Lung microvascular endothelial cell (primary cell): ENCODE measurements around the gene SRPK1. TPM values are rescaled to one million over a fixed set of nuclear protein-coding genes. Genes with fewer than 3 reads are reported as not detected.
"Not testable (repeated sequence)": the region's sequence is repeated elsewhere in the genome, so short reads cannot be mapped to it uniquely, and the experiment has no call there.

Source experiments
- DNase-seq, 2 donors: peaks; one replicate each; pipeline versions ENCODE4 v3.0.0 to v3.0.0-alpha.2; 2010; ENCODE audit warnings: low read depth in 2 of 2
- total RNA-seq: library from RNA; depleted of rRNA; stranded (reverse); fragments of >200 nt; gene quantifications from 2 replicates; pipeline ENCODE4 v1.2.1, GENCODE V29; 2014

The SRPK1 gene
- total RNA-seq, 1 donor from 2014 or later: 36.3 TPM

DNA sequence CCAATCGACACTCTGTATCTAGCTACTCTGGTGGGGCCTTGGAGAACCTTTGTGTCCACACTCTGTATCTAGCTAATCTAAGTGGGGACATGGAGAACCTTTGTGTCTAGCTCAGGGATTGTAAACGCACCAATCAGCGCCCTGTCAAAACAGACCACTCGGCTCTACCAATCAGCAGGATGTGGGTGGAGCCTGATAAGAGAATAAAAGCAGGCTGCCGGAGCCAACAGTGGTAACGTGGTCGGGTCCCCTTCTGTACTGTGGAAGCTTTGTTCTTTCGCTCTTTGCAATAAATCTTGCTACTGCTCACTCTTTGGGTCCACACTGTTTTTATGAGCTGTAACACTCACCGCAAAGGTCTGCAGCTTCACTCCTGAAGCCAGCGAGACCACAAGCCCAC, 11.0 kb upstream of the SRPK1 start:
- DNase-seq: not testable (repeated sequence)

DNA sequence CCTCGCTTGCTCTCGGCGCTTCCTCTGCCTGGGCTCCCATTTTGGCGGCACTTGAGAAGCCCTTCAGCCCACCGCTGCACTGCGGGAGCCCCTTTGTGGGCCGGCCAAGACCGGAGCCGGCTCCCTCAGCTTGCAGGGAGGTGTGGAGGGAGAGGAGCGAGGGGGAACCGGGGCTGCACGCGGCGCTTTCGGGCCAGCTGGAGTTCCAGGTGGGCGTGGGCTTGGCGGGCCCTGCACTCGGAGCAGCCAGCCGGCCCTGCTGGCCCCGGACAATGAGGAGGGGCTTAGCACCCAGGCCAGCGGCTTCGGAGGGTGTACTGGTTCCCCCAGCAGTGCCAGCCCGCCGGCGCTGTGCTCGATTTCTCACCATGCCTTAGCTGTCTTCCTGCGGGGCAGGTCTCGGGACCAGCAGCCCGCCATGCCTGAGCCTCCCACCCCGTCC, 10.2 kb upstream of the SRPK1 start:
- DNase-seq: no peak

DNA sequence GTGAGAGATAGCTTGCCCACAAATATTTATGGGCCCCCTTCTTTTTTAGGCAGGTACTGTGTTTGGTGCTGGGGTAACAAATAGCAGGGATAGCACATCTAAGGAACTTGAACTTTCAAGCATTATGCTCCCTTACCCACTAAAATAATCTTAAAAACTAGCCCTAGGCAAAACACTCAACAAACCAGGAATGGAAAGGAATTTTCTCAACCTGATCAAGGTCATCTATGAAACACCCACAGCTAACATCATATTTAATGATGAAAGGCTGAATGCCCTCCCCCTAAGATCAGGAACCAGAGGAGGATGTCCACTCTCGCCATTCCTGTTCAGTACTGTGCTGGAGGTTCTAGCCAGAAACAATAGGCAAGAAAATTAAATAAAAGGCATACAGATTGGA, 8.7 kb upstream of the SRPK1 start:
- no peak for DNase-seq

DNA sequence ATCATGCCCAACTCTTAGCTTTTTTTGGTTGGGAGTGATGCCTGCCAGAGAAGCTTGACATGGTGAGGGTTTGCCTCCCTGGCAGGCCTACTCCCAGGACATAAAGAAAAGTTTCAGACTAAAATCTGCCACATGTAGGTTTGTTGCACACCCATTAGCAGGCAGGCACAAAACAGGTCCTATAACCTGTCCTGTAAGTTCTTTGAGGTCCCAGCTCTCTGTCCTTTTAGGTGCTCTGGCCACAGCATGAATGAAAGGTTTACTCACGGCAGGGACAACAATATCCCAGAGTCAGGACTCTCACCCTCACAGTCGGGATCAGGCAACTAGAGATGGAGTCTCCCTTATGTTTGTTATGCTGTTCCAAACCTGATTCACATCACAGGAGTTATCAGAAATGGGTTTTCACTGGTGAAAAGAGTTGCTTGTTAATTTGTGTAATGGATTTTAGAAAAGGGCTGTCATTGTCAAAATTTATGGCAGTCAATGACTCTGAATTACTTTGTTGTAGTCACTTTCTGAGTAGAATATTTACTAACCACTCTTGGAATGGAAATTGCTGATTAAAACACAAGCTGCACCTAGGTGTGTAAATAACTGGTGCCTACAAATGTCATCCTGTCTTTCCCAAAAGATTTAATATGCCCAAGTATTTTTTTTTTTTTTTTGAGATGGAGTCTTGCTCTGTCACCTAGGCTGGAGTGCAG, 5.8 kb upstream of the SRPK1 start:
- DNase-seq: no peak

DNA sequence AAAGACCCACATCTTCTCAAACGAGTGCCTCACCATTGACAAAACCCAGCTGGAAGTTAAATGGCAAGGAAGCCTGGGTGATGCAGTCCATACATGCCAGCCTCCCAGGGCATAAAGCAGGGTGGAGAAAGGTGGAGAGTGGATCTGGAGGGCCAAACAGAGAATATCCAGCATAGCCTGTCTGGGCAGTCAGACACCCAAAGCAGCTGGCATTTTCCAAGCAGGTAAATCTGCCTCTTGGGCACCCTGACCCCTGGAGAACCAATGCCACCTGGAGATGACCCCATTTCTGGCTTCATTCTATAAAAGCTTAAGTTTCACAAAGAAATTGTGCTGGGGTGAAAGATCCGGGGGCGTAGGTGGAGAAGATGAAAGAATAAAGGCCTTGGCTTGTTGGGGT, 5.1 kb upstream of the SRPK1 start:
- DNase-seq: no peak

DNA sequence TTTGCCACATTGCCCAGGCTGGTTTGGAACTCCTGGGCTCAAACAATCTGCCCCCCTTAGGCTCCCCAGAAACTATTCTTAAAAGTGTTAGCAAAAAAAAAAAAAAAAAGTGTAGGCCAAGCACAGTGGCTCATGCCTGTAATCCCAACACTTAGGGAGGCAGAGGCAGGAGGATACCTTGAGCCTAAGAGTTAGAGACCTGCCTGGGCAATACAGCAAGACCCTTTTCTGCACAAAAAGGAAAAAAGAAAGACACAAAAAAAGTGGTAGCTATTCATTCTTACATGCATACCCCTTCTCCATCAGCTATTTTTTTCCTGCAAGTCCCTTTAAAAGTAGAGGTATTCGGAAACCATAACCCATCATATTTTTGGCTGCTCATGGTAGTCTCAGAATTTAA, 3.2 kb upstream of the SRPK1 start:
- no peak for DNase-seq

DNA sequence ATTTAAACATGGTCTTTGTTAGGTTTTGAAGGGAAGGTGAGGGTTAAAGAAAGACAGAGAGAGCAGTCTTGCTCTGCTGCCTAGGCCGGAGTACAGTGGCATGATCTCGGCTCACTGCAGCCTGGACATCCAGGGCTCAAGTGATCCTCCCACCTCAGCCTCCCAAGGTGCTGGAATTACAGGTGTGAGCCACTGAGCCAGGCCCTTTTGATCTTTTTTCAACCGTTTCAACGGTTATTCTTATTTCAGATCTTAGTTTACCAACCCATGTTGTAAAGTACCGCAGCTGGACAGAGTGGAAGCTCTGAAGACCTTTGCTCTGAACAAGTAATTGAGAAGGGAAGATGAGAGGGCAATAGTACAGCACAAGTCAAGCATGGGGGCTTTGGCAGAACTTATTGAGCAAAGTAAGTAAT, 1.2 kb upstream of the SRPK1 start:
- no peak for DNase-seq

DNA sequence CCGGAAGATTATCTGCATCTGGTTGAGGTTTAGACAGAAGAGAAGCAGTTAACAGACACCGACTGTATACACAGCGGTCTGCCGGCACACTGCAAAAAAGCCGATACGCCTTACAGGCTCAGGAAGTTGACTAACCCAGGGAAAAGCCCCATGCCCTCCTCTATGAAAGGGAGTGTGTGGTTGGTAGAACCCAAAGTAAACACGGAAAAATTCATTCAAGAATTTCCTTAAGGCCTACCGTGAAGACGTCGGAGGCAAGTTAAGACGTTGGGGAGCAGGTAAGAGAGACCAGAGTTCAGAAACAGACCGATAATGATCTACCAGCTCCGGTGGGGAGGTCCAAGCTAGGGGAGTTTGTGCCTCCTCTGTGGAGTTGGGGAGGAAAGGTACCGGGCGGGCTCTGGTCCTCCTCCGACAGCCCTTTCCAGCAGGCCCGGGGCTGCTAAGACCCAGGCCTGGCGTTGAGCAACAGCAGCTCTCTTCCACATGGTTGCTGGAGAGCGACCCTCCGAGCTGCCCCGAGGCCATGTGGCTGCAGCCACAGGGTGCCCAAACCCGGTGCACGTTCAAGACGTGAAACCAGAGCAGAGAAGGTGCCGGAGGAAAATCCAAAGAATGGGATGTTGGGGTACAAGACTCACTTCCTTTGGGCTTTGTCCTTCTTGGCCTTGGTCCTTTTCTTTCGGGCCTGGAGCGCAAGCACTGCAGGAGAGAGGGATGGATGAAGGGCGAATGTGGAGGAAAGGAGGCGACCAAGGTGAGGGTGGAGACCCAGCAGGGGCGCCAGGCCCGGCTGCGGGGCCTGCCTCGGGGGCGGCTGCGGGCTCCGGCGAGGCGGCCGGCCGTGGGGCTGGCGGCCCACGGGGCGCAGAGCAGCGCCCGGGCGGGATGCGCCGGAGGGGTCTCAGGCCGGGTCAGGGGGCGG, 809 bp downstream of the SRPK1 start:
- peak; percentile 61 to 88 for DNase-seq

DNA sequence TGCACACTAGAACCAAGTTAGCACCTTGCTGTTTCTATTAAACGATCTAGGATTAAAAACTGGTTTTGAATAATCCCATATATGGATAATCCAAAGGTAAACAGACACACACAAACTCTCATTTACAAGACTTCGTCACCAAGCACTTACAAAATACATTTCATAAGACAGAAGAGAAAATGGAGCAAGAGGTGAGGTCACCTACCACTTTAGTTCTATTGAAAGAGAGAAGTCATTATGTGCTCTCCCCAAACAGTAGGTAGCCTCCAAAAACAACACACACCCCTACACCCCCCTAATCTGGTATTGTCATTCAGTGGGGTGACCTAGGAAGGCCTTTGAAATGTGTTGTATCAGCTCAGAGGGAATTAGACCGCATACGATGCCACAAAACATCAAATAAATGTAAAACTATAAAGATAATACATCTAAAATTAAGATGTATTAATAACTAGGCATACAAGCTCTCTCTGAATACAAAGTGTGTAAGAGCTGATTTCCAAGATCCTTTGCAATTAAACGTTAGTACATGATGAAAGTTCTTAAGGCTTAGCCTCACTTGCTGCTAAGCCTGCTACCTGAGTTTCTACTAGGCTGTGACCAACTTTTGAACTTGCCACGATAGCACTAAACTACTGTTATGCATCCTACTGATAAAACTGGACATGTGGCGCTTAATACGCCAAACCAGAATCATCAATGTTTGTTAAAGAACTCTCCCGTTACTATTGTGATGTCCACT, 1.6 kb downstream of the SRPK1 start:
- DNase-seq: peak; percentile 23 to 58

DNA sequence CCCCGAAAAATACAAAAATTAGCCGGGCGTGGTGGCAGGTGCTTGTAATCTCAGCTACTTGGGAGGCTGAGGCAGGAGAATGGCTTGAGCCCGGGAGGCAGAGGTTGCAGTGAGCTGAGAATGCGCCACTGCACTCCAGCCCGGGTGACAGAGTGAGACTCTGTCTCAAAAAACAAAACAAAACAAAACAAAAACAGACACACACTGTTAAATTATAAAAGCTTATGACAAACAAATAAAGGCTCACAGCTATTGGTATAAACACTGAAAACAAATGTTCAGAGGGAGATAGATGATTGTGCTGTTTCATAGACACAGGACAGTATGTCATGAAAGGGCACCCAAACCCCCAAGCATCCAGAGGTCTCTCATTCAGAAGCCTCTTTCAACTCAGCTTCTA, 4.0 kb downstream of the SRPK1 start:
- DNase-seq: not testable (repeated sequence)

DNA sequence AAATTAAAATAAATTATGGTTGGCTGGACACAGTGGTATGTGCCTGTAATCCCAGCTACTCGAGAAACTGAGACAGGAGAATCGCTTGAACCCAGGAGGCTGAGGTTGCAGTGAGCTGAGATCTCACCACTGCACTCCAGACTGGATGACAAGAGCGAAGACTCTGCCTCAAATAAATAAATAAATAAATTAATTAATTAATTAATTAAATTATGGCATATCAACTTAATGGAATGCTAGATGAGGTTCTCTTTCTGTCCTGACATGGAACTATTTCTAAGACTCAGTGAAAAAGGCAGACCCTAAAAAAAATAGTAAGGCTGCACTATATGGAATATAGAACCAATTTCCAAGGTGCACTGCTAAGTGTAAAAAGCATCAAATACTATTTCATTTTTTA, 4.8 kb downstream of the SRPK1 start:
- no peak for DNase-seq

DNA sequence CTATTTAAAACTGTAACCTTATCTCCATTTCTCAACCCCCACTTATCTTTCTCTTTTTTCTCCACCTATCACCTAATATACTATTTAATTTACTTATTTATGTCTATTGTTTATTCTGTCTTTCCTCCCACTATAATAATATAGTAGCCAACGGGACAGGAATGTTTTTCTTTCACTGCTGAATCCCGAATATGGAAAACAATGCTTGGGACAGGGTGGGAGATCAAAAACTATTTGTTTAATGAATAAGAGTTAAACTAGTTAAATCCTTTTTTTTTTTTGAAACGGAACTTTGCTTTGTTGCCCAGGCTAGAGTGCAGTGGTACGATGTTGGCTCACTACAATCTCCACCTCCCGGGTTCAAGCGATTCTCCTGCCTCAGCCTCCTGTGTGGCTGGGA, 6.4 kb downstream of the SRPK1 start:
- DNase-seq: peak in 1 of 2 donors; percentile 63

DNA sequence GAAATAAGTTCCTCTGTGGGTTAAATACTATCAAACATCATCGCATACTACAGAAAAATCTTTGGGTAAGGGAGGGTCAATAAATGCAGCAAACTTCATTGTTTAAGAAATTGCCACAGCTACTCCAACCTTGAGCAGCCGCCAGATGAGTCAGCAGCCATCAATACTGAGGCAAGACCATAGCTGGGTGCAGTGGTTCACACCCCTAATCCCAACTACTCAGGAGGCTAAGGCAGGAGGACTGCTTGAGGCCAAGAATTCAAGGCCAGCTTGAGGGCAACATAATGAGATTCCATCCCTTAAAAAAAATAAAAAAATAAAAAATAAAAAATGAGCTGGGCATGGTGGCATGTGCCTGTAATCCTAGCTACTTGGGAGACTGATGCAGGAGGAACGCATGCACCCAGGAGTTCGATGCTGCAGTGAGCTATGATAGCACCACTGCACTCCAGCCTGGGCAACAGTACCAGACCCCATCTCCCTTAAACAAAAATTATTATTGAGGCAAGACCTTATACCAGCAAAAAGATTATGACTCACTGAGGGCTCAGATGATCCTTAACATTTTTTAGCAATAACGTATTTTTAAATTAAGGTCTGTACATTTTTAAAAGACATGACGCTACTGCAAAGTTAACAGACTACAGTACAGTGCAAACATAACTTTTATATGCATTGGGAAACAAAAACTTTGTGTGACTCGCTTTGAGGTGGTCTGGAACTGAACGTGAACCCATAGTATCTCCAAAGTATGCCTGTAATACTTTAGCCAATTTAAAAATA, 8.8 kb downstream of the SRPK1 start:
- DNase-seq: peak in 1 of 2 donors; percentile 10

DNA sequence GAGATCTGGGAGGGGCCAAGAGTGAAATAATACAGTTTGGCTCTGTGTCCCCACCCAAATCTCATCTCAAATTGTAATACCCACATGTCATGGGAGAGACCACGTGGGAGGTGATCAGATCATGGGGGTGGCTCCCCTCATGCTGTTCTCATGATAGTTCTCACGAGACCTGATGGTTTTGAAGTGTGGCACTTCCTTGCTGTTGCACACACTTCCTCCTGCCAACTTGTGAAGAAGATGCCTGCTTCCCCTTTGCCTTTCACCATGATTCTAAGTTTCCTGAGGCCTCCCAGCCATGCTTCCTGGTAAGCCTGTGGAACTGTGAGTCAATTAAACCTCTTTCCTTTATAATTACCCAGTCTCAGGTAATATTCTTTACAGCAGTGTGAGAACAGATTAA, 11.3 kb downstream of the SRPK1 start:
- not testable (repeated sequence) for DNase-seq

DNA sequence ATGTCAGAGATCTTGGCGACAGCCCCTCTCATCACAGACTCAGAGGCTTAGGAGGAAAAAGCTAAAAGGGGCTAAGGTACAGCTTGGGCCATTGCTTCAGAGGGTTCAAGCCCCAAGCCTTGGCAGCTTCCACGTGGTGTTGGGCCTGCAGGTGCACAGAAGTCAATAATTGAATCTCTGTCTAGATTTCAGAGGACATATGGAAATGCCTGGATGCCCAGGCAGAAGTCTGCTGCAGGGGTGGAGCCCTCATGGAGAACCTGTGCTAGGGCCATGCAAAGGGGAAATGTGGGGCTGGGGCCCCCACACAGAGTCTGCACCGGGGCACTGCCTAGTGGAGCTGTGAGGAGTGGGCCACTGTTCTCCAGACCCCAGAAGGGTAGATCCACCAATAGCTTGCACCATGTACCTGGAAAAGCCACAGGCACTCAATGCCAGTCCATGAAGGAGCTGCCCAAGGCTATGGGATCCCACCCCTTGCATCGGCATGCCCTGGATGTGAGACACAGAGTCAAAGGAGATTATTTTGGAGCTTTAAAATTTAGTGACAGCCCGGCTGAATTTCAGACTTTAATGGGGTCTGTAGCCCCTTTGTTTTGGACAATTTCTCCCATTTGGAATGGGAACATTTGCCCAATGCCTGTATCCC, 12.0 kb downstream of the SRPK1 start:
- not testable (repeated sequence) for DNase-seq

DNA sequence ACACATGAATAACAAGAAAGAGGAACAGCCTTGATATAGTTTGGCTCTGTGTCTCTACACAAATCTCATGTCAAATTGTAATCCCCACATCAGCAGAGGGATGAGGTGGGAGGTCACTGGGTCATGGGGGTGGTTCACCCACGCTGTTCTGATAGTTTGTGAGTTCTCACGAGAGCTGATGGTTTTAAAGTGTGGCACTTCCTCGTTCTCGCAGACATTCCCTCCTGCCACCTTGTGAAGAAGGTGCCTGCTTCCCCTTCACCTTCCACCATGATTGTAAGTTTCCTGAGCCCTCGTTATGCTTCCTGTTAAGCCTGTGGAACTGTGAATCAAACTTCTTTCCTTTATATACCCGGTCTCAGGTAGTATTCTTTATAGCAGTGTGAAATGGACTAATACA, 13.1 kb downstream of the SRPK1 start:
- no peak for DNase-seq

DNA sequence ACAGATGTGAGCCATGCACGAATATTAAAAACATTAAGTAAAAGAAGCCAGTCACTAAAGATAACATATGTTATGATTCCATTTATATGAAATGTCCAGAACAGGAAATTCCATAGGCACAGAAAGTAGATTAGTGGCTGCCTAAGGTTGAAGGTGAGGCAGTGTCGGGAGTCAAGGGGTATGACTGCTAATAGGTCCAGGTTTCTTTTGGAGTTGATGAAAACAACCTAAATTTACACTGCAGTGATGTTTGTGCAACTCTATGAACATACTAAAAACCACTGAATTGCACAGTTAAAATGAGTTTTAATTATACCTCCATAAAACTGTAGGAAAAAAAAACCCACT, 14.4 kb downstream of the SRPK1 start:
- DNase-seq: no peak

DNA sequence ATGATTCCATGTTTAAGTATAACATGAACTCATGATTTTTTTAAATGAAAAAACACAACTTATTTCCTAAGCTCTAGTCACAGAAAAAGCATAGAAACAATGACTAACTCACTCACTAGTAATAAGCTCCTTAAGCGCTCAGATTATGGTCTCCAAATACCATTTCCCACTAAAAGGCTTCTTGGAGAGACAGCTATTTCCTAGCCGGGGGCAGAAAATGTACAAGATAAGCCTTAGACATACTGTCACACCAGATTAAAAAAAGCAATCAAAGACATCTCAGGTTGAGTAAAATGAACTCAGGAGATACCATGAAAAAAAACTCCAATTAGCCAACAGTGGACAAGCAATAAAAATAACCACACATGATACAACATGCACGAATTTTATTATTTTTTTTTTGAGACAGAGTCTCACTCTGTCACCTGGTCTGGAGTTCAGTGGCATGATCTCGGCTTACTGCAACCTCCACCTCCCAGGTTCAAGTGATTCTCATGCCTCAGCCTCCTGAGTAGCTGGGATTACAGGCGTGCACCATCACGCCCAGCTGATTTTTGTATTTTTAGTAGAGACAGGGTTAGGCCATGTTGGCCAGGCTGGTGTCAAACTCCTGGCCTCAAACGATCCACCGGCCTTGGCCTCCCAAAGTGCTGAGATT, 14.9 kb downstream of the SRPK1 start:
- DNase-seq: no peak

DNA sequence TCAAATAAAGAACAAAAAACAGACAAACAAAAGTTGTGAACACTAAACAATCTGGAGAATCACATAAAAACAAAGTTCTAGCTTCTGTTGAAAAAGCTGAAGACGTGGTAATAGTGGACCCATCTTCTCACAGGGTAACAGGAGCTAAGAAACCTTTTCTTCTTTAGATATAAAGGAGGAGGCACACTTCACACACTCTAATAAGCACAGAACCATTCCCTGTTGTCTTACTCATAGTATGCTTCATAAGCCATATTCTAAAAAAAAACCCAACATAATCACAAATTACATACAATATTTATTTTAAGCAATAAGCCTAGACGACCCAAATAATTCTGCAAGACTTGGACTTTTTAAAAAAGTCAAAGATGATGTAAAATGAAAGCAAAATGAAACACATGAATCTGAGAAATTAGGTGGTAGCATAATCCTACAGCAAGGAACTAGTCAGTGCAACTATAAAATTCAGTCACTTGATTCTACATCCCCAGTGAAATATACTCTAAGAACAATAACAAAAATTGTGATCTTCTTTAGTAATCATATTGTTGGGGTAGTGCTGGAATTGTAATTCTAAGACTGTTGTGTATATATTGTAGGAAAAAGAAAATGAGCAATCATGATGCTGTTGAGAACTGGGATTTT, 15.6 kb downstream of the SRPK1 start:
- no peak for DNase-seq

DNA sequence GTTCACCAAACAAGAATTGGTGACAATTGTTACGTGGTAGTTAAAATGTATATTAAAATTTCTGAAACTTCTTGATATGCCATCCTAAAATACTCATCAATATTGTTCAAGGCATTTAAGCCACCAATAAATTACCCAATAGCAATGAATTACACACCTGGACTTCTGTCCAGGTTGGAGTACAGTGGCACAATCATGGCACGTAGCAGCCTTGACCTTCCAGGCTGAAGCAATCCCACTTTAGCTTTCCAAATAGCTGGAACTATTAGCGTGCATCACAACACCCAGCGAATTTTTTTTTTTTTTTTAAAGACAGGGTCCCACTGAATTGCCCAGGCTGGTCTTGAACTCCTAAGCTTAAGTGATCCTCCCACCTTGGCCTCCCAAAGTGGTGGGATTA, 17.2 kb downstream of the SRPK1 start:
- DNase-seq: no peak
